Neural cell (in vitro differentiated cells): Measurements from ENCODE around the gene HDLBP. TPM values are rescaled to one million over a fixed set of nuclear protein-coding genes. Genes with fewer than 3 reads are reported as not detected.

Experiments used
- H2AFZ ChIP-seq: fragments of 200-600, 300-800 bp; sonication (generic), shearing (Covaris generic); 2 replicates; pipeline ENCODE4 v1.6.0; 2014; ENCODE audit warnings: low read depth, mild to moderate bottlenecking, antibody characterized with exemption, low read length, moderate library complexity
- H3F3A ChIP-seq: fragments of 200-600 bp; shearing (Covaris generic); 2 replicates; pipeline ENCODE4 v1.6.1; 2016; ENCODE audit warnings: mild to moderate bottlenecking, moderate library complexity, mixed read lengths, antibody characterized with exemption, low read length; ENCODE audit not compliant: insufficient read depth, poor library complexity, severe bottlenecking
- H3K27ac ChIP-seq: fragments of 200-600, 300-800 bp; sonication (generic), shearing (Covaris generic); 2 replicates; pipeline ENCODE4 v1.5.1; 2014; ENCODE audit warnings: mild to moderate bottlenecking, low read length, moderate library complexity
- H3K27me3 ChIP-seq: fragments of 300-800, 200-600 bp; sonication (generic), shearing (Covaris generic); 2 replicates; pipeline ENCODE4 v1.6.0; 2014; ENCODE audit warnings: mild to moderate bottlenecking, low read depth, low read length, moderate library complexity; ENCODE audit not compliant: insufficient read depth
- H3K36me3 ChIP-seq: fragments of 300-800, 200-600 bp; sonication (generic), shearing (Covaris generic); 2 replicates; pipeline ENCODE4 v1.5.1; 2014; ENCODE audit warnings: mild to moderate bottlenecking, antibody characterized with exemption, low read length, moderate library complexity; ENCODE audit not compliant: insufficient read depth
- H3K4me2 ChIP-seq: fragments of 300-800, 200-600 bp; sonication (generic), shearing (Covaris generic); 2 replicates; pipeline ENCODE4 v1.6.0; 2014; ENCODE audit warnings: mild to moderate bottlenecking, low read length
- H3K4me3 ChIP-seq: fragments of 300-800, 200-600 bp; sonication (generic), shearing (Covaris generic); 2 replicates; pipeline ENCODE4 v1.5.1; 2014; ENCODE audit warnings: mild to moderate bottlenecking, low read length, moderate library complexity
- H3K79me2 ChIP-seq: fragments of 200-600 bp; shearing (Covaris generic); replicated peaks from 2 replicates; pipeline ENCODE4 v1.6.0; 2014; ENCODE audit warnings: mild to moderate bottlenecking, low read length, moderate library complexity; ENCODE audit not compliant: insufficient read depth
- H3K9ac ChIP-seq: fragments of 300-800, 200-600 bp; sonication (generic), shearing (Covaris generic); 2 replicates; pipeline ENCODE4 v1.6.1; 2016; ENCODE audit warnings: mild to moderate bottlenecking, low read length, mixed read lengths
- H3K9me2 ChIP-seq: fragments of 200-600 bp; shearing (Covaris generic); 2 replicates; pipeline ENCODE4 v1.6.1; 2016; ENCODE audit warnings: mild to moderate bottlenecking, low read length, mixed read lengths; ENCODE audit not compliant: insufficient read depth
- H3K9me3 ChIP-seq: fragments of 200-600, 300-800 bp; sonication (generic), shearing (Covaris generic); 2 replicates; pipeline ENCODE4 v1.6.1; 2016; ENCODE audit warnings: mild to moderate bottlenecking, mixed run types, low read length, moderate library complexity, mixed read lengths
- H4K20me1 ChIP-seq: fragments of 200-600 bp; shearing (Covaris generic); 2 replicates; pipeline ENCODE4 v1.6.1; 2016; ENCODE audit warnings: mild to moderate bottlenecking, mixed run types; ENCODE audit not compliant: insufficient read depth
- EP300 ChIP-seq: fragments of 450-650 bp; conservative IDR thresholded peaks from 2 replicates; pipeline ENCODE4 v1.6.1; 2014; ENCODE audit warnings: antibody characterized with exemption, mild to moderate bottlenecking, moderate library complexity; ENCODE audit not compliant: poor library complexity, severe bottlenecking
- EZH2 ChIP-seq: fragments of 200-600, 300-800 bp; shearing (Covaris generic), sonication (generic); IDR thresholded peaks from 2 replicates; pipeline ENCODE4 v1.6.1; 2014; ENCODE audit warnings: antibody characterized with exemption, low read length, borderline replicate concordance, mild to moderate bottlenecking; ENCODE audit not compliant: insufficient read depth, poor library complexity, severe bottlenecking
- MXI1 ChIP-seq: fragments of 450-650 bp; conservative IDR thresholded peaks from 2 replicates; pipeline ENCODE4 v1.6.1; 2014; ENCODE audit warnings: antibody characterized with exemption, mild to moderate bottlenecking; ENCODE audit not compliant: poor library complexity, severe bottlenecking
- POLR2AphosphoS5 ChIP-seq: IDR thresholded peaks from 2 replicates; pipeline ENCODE4 v1.6.1; 2012
- RAD21 ChIP-seq: fragments of 450-650 bp; conservative IDR thresholded peaks from 2 replicates; pipeline ENCODE4 v1.6.1; 2014; ENCODE audit warnings: antibody characterized with exemption, mild to moderate bottlenecking, moderate library complexity
- SMC3 ChIP-seq: fragments of 450-650 bp; conservative IDR thresholded peaks from 2 replicates; pipeline ENCODE4 v1.6.1; 2014; ENCODE audit warnings: antibody characterized with exemption, mild to moderate bottlenecking, moderate library complexity; ENCODE audit not compliant: poor library complexity
- TAF1 ChIP-seq: IDR thresholded peaks from 2 replicates; pipeline ENCODE4 v1.6.1; 2012; ENCODE audit warnings: low read depth
- polyA plus RNA-seq: library from polyadenylated mRNA; depleted of rRNA; stranded (reverse); fragments of >200 nt; gene quantifications from 2 replicates; pipeline ENCODE4 v1.2.3, GENCODE V29; 2014
- TF ChIP-seq, protein P1 (sequence below): IDR thresholded peaks from 2 replicates; pipeline ENCODE4 v1.6.1; 2012; ENCODE audit warnings: borderline replicate concordance
- TF ChIP-seq, protein P2 (sequence below): fragments of 450-650 bp; IDR thresholded peaks from 2 replicates; pipeline ENCODE4 v1.5.1; 2014; ENCODE audit warnings: antibody characterized with exemption, mild to moderate bottlenecking, moderate library complexity; ENCODE audit not compliant: poor library complexity, severe bottlenecking

The HDLBP gene
- polyA plus RNA-seq, 1 donor from 2014 or later: 61.9 TPM

DNA sequence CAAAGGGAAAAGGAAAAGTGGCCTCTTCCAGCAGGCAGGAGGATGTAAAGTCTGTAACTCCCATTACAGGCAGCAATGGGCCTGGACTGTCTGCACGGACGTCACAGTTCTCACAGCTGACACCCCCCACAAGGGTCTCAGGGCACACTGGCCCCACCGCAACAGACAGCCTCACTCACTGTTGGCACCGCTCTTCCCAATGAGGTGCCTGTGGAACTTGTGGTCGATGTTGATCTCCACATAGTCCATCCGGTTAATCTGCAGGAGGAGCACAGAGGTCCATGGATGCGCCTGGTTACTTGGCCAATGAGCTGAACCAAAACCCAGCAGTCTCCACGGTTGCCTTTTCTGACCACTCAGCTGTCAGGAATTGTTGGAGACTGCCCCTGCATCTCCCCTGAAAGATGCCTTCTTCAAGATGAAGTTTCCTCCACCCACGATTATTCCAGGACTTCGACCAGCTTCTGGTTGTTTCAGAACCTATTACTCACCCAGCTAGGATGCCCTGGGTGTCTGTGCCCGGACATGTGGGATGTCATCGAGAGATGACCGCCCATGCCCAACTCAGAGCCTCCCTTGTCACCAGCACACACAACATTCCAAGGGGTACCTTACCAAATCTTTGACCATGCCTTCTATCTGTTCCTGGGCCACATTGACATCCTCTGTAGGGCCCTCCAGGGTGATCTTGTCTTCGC, 62.5 kb downstream of the HDLBP start:
- Histone ChIP-seq H2AFZ (no peak overlapping the region), H3K4me2 (no peak overlapping the region), H3F3A (no peaks in the 10 kb centered on the region), H4K20me1 (no peaks in the 10 kb centered on the region), H3K79me2 (no peaks in the 10 kb centered on the region), H3K9me3 (no peaks in the 10 kb centered on the region), H3K36me3 (peaks cover 19% of the 10 kb centered on the region), H3K9ac (no peak overlapping the region), H3K9me2 (no peaks in the 10 kb centered on the region), H3K27ac (no peak overlapping the region), H3K27me3 (no peaks in the 10 kb centered on the region), H3K4me3 (no peak overlapping the region)
- TF ChIP-seq EP300: no peak
- no peak for TF ChIP-seq MXI1
- TF ChIP-seq, protein P1, sequence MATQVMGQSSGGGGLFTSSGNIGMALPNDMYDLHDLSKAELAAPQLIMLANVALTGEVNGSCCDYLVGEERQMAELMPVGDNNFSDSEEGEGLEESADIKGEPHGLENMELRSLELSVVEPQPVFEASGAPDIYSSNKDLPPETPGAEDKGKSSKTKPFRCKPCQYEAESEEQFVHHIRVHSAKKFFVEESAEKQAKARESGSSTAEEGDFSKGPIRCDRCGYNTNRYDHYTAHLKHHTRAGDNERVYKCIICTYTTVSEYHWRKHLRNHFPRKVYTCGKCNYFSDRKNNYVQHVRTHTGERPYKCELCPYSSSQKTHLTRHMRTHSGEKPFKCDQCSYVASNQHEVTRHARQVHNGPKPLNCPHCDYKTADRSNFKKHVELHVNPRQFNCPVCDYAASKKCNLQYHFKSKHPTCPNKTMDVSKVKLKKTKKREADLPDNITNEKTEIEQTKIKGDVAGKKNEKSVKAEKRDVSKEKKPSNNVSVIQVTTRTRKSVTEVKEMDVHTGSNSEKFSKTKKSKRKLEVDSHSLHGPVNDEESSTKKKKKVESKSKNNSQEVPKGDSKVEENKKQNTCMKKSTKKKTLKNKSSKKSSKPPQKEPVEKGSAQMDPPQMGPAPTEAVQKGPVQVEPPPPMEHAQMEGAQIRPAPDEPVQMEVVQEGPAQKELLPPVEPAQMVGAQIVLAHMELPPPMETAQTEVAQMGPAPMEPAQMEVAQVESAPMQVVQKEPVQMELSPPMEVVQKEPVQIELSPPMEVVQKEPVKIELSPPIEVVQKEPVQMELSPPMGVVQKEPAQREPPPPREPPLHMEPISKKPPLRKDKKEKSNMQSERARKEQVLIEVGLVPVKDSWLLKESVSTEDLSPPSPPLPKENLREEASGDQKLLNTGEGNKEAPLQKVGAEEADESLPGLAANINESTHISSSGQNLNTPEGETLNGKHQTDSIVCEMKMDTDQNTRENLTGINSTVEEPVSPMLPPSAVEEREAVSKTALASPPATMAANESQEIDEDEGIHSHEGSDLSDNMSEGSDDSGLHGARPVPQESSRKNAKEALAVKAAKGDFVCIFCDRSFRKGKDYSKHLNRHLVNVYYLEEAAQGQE: no peak
- no peak for TF ChIP-seq POLR2AphosphoS5
- no peak for TF ChIP-seq TAF1
- TF ChIP-seq, protein P2, sequence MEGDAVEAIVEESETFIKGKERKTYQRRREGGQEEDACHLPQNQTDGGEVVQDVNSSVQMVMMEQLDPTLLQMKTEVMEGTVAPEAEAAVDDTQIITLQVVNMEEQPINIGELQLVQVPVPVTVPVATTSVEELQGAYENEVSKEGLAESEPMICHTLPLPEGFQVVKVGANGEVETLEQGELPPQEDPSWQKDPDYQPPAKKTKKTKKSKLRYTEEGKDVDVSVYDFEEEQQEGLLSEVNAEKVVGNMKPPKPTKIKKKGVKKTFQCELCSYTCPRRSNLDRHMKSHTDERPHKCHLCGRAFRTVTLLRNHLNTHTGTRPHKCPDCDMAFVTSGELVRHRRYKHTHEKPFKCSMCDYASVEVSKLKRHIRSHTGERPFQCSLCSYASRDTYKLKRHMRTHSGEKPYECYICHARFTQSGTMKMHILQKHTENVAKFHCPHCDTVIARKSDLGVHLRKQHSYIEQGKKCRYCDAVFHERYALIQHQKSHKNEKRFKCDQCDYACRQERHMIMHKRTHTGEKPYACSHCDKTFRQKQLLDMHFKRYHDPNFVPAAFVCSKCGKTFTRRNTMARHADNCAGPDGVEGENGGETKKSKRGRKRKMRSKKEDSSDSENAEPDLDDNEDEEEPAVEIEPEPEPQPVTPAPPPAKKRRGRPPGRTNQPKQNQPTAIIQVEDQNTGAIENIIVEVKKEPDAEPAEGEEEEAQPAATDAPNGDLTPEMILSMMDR: no peak
- TF ChIP-seq SMC3: no peak
- TF ChIP-seq RAD21: no peak
- no peak for TF ChIP-seq EZH2

DNA sequence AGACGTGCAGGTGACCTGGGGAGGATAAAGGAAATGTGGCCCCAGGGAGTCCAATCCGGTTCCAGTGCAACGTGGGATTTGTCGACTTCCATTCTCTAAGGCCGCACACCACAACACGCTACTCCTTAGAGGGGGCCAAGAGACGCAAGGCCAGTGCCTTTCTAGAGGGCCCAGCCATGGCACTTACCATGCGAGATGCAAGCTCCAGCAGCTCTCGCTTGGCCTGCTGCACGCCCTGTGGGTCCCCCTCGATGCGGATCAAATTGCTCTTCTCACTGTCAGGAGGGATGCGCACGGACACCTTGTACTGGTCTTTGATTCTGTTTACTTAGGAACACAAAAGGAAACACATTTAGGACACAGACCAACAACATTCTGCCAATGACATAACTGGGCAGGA, 65.8 kb downstream of the HDLBP start:
- Histone ChIP-seq H2AFZ (no peak overlapping the region), H3K9me2 (no peaks in the 10 kb centered on the region), H3K27me3 (no peaks in the 10 kb centered on the region), H3K36me3 (peaks cover 7% of the 10 kb centered on the region), H4K20me1 (no peaks in the 10 kb centered on the region), H3K4me3 (no peak overlapping the region), H3K9me3 (no peaks in the 10 kb centered on the region), H3K4me2 (no peak overlapping the region), H3K27ac (no peak overlapping the region), H3F3A (no peaks in the 10 kb centered on the region), H3K79me2 (no peaks in the 10 kb centered on the region), H3K9ac (no peak overlapping the region)
- TF ChIP-seq, protein P2: no peak
- TF ChIP-seq EP300 (no peak), TAF1 (no peak)
